ENCODE results near the gene CWC22. TPM values are rescaled to one million over a fixed set of nuclear protein-coding genes. Genes with fewer than 3 reads are reported as not detected.
"Not testable (repeated sequence)": the region's sequence is repeated elsewhere in the genome, so short reads cannot be mapped to it uniquely, and the experiment has no call there.

CWC22 gene
- total RNA-seq, 4 donors from 2014 or later: 13.2 to 24.3 (median 19.4) TPM

- no peaks in the 10 kb centered on the region for H3K27me3 ChIP-seq
- no peak for DNase-seq (ENCODE audit: low spot score in 2 of 2)
- 95% methylated on average over 2 of the region's 2 CpGs for WGBS
- no peaks in the 10 kb centered on the region for H3K4me1 ChIP-seq
- H3K27ac ChIP-seq: no peak overlapping the region
- H3K4me3 ChIP-seq: no peak overlapping the region
- no peaks in the 10 kb centered on the region for H3K9me3 ChIP-seq
- H3K36me3 ChIP-seq: peaks cover 6% of the 10 kb centered on the region
- TF ChIP-seq POLR2A (IDR thresholded peaks at IDR 0.05): no peak
- no peak for TF ChIP-seq POLR2AphosphoS5 (IDR thresholded peaks at IDR 0.05)
- TF ChIP-seq EP300 (IDR thresholded peaks at IDR 0.05): no peak
- no peak for TF ChIP-seq CTCF (IDR thresholded peaks at IDR 0.05)
Observed at GRCh38 chr2:179938026-179938425, 69.1 kb downstream of the CWC22 start.

GRCh38 chr2:179936654-179937053, 70.4 kb downstream of the CWC22 start:
- Histone ChIP-seq H3K4me1 (no peaks in the 10 kb centered on the region), H3K27me3 (no peaks in the 10 kb centered on the region), H3K27ac (no peak overlapping the region), H3K36me3 (peaks cover 6% of the 10 kb centered on the region), H3K9me3 (no peaks in the 10 kb centered on the region), H3K4me3 (no peak overlapping the region)
- no peak for TF ChIP-seq EP300 (IDR thresholded peaks at IDR 0.05)
- TF ChIP-seq POLR2A (IDR thresholded peaks at IDR 0.05): no peak
- no peak for TF ChIP-seq CTCF (IDR thresholded peaks at IDR 0.05)
- TF ChIP-seq POLR2AphosphoS5 (IDR thresholded peaks at IDR 0.05): no peak
- DNase-seq (ENCODE audit: low spot score in 2 of 2): no peak
- 96% methylated on average over 3 of the region's 3 CpGs for WGBS

- WGBS: 100% methylated on average over 1 of the region's 1 CpG
- peaks cover 6% of the 10 kb centered on the region for H3K36me3 ChIP-seq
- H3K9me3 ChIP-seq: no peaks in the 10 kb centered on the region
- H3K4me1 ChIP-seq: no peaks in the 10 kb centered on the region
- H3K27me3 ChIP-seq: no peaks in the 10 kb centered on the region
- no peak overlapping the region for H3K4me3 ChIP-seq
- no peak overlapping the region for H3K27ac ChIP-seq
- DNase-seq (ENCODE audit: low spot score in 2 of 2): no peak
- TF ChIP-seq CTCF (IDR thresholded peaks at IDR 0.05) (no peak), EP300 (IDR thresholded peaks at IDR 0.05) (no peak), POLR2AphosphoS5 (IDR thresholded peaks at IDR 0.05) (no peak), POLR2A (IDR thresholded peaks at IDR 0.05) (no peak)
Observed at GRCh38 chr2:179936141-179936540, 71.0 kb downstream of the CWC22 start.

- no peaks in the 10 kb centered on the region for H3K4me1 ChIP-seq
- TF ChIP-seq POLR2AphosphoS5 (IDR thresholded peaks at IDR 0.05) (no peak), CTCF (IDR thresholded peaks at IDR 0.05) (no peak), EP300 (IDR thresholded peaks at IDR 0.05) (no peak), POLR2A (IDR thresholded peaks at IDR 0.05) (no peak)
- WGBS: 75% methylated on average over 2 of the region's 2 CpGs
- no peak overlapping the region for H3K27ac ChIP-seq
- DNase-seq (ENCODE audit: low spot score in 2 of 2): no peak
- H3K27me3 ChIP-seq: no peaks in the 10 kb centered on the region
- H3K36me3 ChIP-seq: peaks cover 6% of the 10 kb centered on the region
- no peaks in the 10 kb centered on the region for H3K9me3 ChIP-seq
- no peak overlapping the region for H3K4me3 ChIP-seq
Observed at GRCh38 chr2:179932786-179933185, 74.3 kb downstream of the CWC22 start.

GRCh38 chr2:179931502-179931901, 75.6 kb downstream of the CWC22 start:
- peaks cover 6% of the 10 kb centered on the region for H3K36me3 ChIP-seq
- TF ChIP-seq POLR2AphosphoS5 (IDR thresholded peaks at IDR 0.05): no peak
- no peak for TF ChIP-seq CTCF (IDR thresholded peaks at IDR 0.05)
- no peak for TF ChIP-seq POLR2A (IDR thresholded peaks at IDR 0.05)
- TF ChIP-seq EP300 (IDR thresholded peaks at IDR 0.05): no peak
- H3K9me3 ChIP-seq: no peaks in the 10 kb centered on the region
- no peaks in the 10 kb centered on the region for H3K27me3 ChIP-seq
- H3K27ac ChIP-seq: no peak overlapping the region
- H3K4me1 ChIP-seq: no peaks in the 10 kb centered on the region
- H3K4me3 ChIP-seq: no peak overlapping the region
- WGBS: 87% methylated on average over 3 of the region's 3 CpGs
- no peak for DNase-seq (ENCODE audit: low spot score in 2 of 2)

GRCh38 chr2:179929997-179930396, 77.1 kb downstream of the CWC22 start:
- H3K27ac ChIP-seq; H3K4me1 ChIP-seq; DNase-seq (ENCODE audit: low spot score in 2 of 2); H3K27me3 ChIP-seq; H3K4me3 ChIP-seq; H3K36me3 ChIP-seq; H3K9me3 ChIP-seq: not testable (repeated sequence)
- 100% methylated on average over 3 of the region's 3 CpGs for WGBS
